AG09309 (cell line): ENCODE measurements around the gene SRSF8.

ENCODE experiments used
- DNase-seq: peaks from one replicate; pipeline ENCODE4 v3.0.0-alpha.2; 2010; ENCODE audit warnings: low read depth
- H3K4me3 ChIP-seq: 2 replicates; pipeline ENCODE4 v1.5.1; 2011; ENCODE audit warnings: mild to moderate bottlenecking, low read depth, low read length, moderate library complexity; ENCODE audit not compliant: control insufficient read depth
- CTCF ChIP-seq: IDR thresholded peaks from 2 replicates; pipeline ENCODE4 v1.5.1; 2011; ENCODE audit warnings: mild to moderate bottlenecking, low read depth, low read length, inconsistent platforms; ENCODE audit not compliant: insufficient read depth, control insufficient read depth; ENCODE audit errors: missing control alignments

SRSF8 gene

GRCh38 chr11:95067841-95068219 is 1.1 kb downstream of the SRSF8 start:
- DNase-seq, result no peak
- H3K4me3 ChIP-seq, result peak overlapping the region; percentile 73
- no peak for TF ChIP-seq CTCF

- peak; percentile 91 for DNase-seq
- TF ChIP-seq CTCF, result no peak
- peak overlapping the region; percentile 73 for H3K4me3 ChIP-seq
Observed at GRCh38 chr11:95068549-95068948, 1.8 kb downstream of the SRSF8 start.

GRCh38 chr11:95070471-95070870 is 3.8 kb downstream of the SRSF8 start:
- H3K4me3 ChIP-seq, result no peak overlapping the region
- TF ChIP-seq CTCF, result no peak
- DNase-seq, result no peak

- DNase-seq, result no peak
- TF ChIP-seq CTCF, result no peak
- no peak overlapping the region for H3K4me3 ChIP-seq
Observed at GRCh38 chr11:95072948-95073347, 6.2 kb downstream of the SRSF8 start.

GRCh38 chr11:95074792-95075563 is 8.3 kb downstream of the SRSF8 start:
- no peak overlapping the region for H3K4me3 ChIP-seq
- DNase-seq, result no peak
- no peak for TF ChIP-seq CTCF

- no peak overlapping the region for H3K4me3 ChIP-seq
- DNase-seq, result no peak
- TF ChIP-seq CTCF, result no peak
Observed at GRCh38 chr11:95076416-95076815, 9.7 kb downstream of the SRSF8 start.
